AG08395 (cell line): ENCODE measurements around the gene NEGR1.

Experiments
- DNase-seq: peaks from one replicate; pipeline ENCODE4 v3.0.0; 2012; ENCODE audit warnings: mixed read lengths, low spot score

The NEGR1 gene

GRCh38 chr1:72230746-72231145 lies 51.6 kb downstream of the NEGR1 start:
- no peak for DNase-seq

- DNase-seq: no peak
Observed at GRCh38 chr1:72229893-72230292, 52.4 kb downstream of the NEGR1 start.

- no peak for DNase-seq
Observed at GRCh38 chr1:72227667-72228066, 54.7 kb downstream of the NEGR1 start.

GRCh38 chr1:72224506-72224905 lies 57.8 kb downstream of the NEGR1 start:
- no peak for DNase-seq

GRCh38 chr1:72221811-72222210 lies 60.5 kb downstream of the NEGR1 start:
- DNase-seq: no peak

- no peak for DNase-seq
Observed at GRCh38 chr1:72218141-72218739, 64.1 kb downstream of the NEGR1 start.

- no peak for DNase-seq
Observed at GRCh38 chr1:72207059-72207458, 75.3 kb downstream of the NEGR1 start.

- DNase-seq: no peak
Observed at GRCh38 chr1:72202761-72203160, 79.6 kb downstream of the NEGR1 start.

GRCh38 chr1:72197786-72198185 lies 84.6 kb downstream of the NEGR1 start:
- DNase-seq: no peak

- DNase-seq: peak; percentile 46
Observed at GRCh38 chr1:72186733-72187307, 95.5 kb downstream of the NEGR1 start.

GRCh38 chr1:72184099-72184701 lies 98.1 kb downstream of the NEGR1 start:
- peak; percentile 14 for DNase-seq

GRCh38 chr1:72182859-72183258 lies 99.5 kb downstream of the NEGR1 start:
- no peak for DNase-seq

- peak; percentile 7 for DNase-seq
Observed at GRCh38 chr1:72178266-72178665, 104.1 kb downstream of the NEGR1 start.

GRCh38 chr1:72177711-72178110 lies 104.6 kb downstream of the NEGR1 start:
- DNase-seq: no peak

- no peak for DNase-seq
Observed at GRCh38 chr1:72170246-72170645, 112.1 kb downstream of the NEGR1 start.

- no peak for DNase-seq
Observed at GRCh38 chr1:72166426-72166825, 115.9 kb downstream of the NEGR1 start.

GRCh38 chr1:72150508-72150907 lies 131.8 kb downstream of the NEGR1 start:
- DNase-seq: no peak

- DNase-seq: no peak
Observed at GRCh38 chr1:72141875-72142274, 140.5 kb downstream of the NEGR1 start.

GRCh38 chr1:72140222-72140621 lies 142.1 kb downstream of the NEGR1 start:
- no peak for DNase-seq

- no peak for DNase-seq
Observed at GRCh38 chr1:72137656-72138055, 144.7 kb downstream of the NEGR1 start.

- DNase-seq: no peak
Observed at GRCh38 chr1:72129869-72130268, 152.5 kb downstream of the NEGR1 start.

- peak; percentile 6 for DNase-seq
Observed at GRCh38 chr1:72122099-72122880, 160.0 kb downstream of the NEGR1 start.

- DNase-seq: no peak
Observed at GRCh38 chr1:72119491-72119890, 162.8 kb downstream of the NEGR1 start.
